ENCODE measurements around the gene OR2C3.

DNA sequence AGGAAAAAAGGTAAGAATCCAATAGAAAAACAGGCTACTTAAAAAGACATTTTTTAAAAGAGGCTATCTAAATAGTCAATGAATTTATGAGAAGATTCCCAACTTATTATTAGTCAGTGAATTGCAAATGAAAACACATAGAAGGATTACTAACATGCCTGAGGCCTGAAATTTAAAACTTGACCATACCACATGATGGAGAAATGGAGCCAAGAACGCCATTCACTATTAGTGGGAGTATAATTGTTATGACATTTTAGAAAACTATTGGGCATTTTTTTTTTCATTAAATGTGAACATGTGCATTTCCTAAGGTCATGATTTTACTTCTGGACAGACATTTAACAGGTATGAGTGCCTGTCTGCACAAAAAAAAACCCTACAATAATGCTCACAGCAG, 53.5 kb downstream of the OR2C3 start:
- TF ChIP-seq CTCF (tag by site-specific recombination; IDR thresholded peaks at IDR 0.05) (no peak), ZNF624 (tag by site-specific recombination; IDR thresholded peaks at IDR 0.05) (no peak), ZNF530 (tag by site-specific recombination; IDR thresholded peaks at IDR 0.05; ENCODE audit: low read depth) (no peak), YY1 (tag by site-specific recombination; IDR thresholded peaks at IDR 0.05) (no peak), ZBTB7A (tag by site-specific recombination; IDR thresholded peaks at IDR 0.05; ENCODE audit: low read depth) (no peak), ZNF791 (tag by site-specific recombination; IDR thresholded peaks at IDR 0.05) (no peak), TRIM28 (IDR thresholded peaks at IDR 0.05; ENCODE audit: borderline replicate concordance, low read length) (no peak), ZNF629 (tag by site-specific recombination; IDR thresholded peaks at IDR 0.05) (no peak), ZNF580 (tag by site-specific recombination; IDR thresholded peaks at IDR 0.05) (no peak), ZNF76 (tag by site-specific recombination; IDR thresholded peaks at IDR 0.05; ENCODE audit: borderline replicate concordance, low read depth) (no peak), ZBTB1 (tag by site-specific recombination; IDR thresholded peaks at IDR 0.05) (no peak), TCF7L2 (IDR thresholded peaks at IDR 0.05; ENCODE audit: borderline replicate concordance, low read depth, low read length) (no peak)
- TF ChIP-seq, protein P1, sequence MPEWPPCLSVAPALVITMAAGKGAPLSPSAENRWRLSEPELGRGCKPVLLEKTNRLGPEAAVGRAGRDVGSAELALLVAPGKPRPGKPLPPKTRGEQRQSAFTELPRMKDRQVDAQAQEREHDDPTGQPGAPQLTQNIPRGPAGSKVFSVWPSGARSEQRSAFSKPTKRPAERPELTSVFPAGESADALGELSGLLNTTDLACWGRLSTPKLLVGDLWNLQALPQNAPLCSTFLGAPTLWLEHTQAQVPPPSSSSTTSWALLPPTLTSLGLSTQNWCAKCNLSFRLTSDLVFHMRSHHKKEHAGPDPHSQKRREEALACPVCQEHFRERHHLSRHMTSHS (tag by site-specific recombination; IDR thresholded peaks at IDR 0.05) = no peak

Measured in HEK293 (cell line).